HCT116 (cell line): ENCODE data around the gene ARHGEF38. TPM values are rescaled to one million over a fixed set of nuclear protein-coding genes. Genes with fewer than 3 reads are reported as not detected.

Experiments used
- ATAC-seq: fragments of 200-7000 bp; cut with Tn5 transposase; 2 replicates; pipeline ENCODE4 v1.9.1; 2020; ENCODE audit warnings: mild to moderate bottlenecking, moderate library complexity
- BruUV-seq: library from RNA; stranded (reverse); fragments of 400-500 nt; replicated peaks from 2 replicates; lab custom pipeline; 2021; lab: Mats Ljungman, UMichigan
- CTCF ChIA-PET: fragments of 300-600 bp; sonication (Branson Sonifier 250); formaldehyde crosslinking; loops from one replicate; lab custom pipeline; 2021; ENCODE audit warnings: antibody characterized with exemption; lab: Charles Lee
- POLR2A ChIA-PET: fragments of 300-600, 350-600 bp; sonication (Branson Sonifier 250); formaldehyde crosslinking; loops from one replicate; lab custom pipeline; 2021; ENCODE audit warnings: antibody characterized with exemption; lab: Charles Lee
- RAD21 ChIA-PET, 2 experiments: fragments of 300-600 bp; sonication (Branson Sonifier 250); formaldehyde crosslinking; loops; one replicate each; lab custom pipeline; 2023; ENCODE audit warnings: low total read pairs in 2 of 2; ENCODE audit not compliant: uncharacterized antibody in 2 of 2, unreplicated experiment in 2 of 2, low non-redundant PET in 1 of 2; lab: Charles Lee
- DNase-seq: peaks from one replicate; pipeline ENCODE4 v3.0.0-alpha.2; 2010; ENCODE audit warnings: low read depth, low spot score
- H2AFZ ChIP-seq: fragments of 200-600 bp; shearing (Covaris generic), sonication (generic); 2 replicates; pipeline ENCODE4 v1.6.1; 2017; ENCODE audit warnings: low read depth, mixed run types, mixed read lengths, antibody characterized with exemption, low read length; ENCODE audit not compliant: poor library complexity, severe bottlenecking
- H3K27ac ChIP-seq: 2 replicates; pipeline ENCODE4 v1.5.1; 2012; ENCODE audit warnings: low read depth, low read length
- H3K27me3 ChIP-seq: fragments of 200-600 bp; sonication (generic); 2 replicates; pipeline ENCODE4 v1.6.1; 2016; ENCODE audit warnings: mixed run types, low read length, mixed read lengths; ENCODE audit not compliant: insufficient read depth
- H3K36me3 ChIP-seq, 2 experiments: fragments of 200-500 bp in 1 of 2; fragments of 200-600 bp in 1 of 2; sonication (Bioruptor generic) in 1 of 2; sonication (generic) in 1 of 2; 2 replicates each; pipeline versions ENCODE4 v1.5.1 to v1.6.1; 2014 to 2016; ENCODE audit warnings: low read length in 2 of 2, inconsistent platforms in 1 of 2, mixed read lengths in 1 of 2, mixed run types in 1 of 2; ENCODE audit not compliant: insufficient read depth in 2 of 2, control insufficient read depth in 1 of 2
- H3K4me1 ChIP-seq, 2 experiments: fragments of 200-600 bp in 1 of 2; sonication (generic) in 1 of 2; 2 replicates each; pipeline versions ENCODE4 v1.5.1 to v1.6.1; 2012 to 2017; ENCODE audit warnings: low read length in 2 of 2, inconsistent platforms in 1 of 2, mild to moderate bottlenecking in 1 of 2, mixed read lengths in 1 of 2, mixed run types in 1 of 2, moderate library complexity in 1 of 2; ENCODE audit not compliant: insufficient read depth in 2 of 2, control insufficient read depth in 1 of 2
- H3K4me2 ChIP-seq: fragments of 200-600 bp; sonication (generic); 2 replicates; pipeline ENCODE4 v1.6.1; 2017; ENCODE audit warnings: mixed run types, low read length, mixed read lengths
- H3K4me3 ChIP-seq, 2 experiments: fragments of 200-600 bp in 1 of 2; sonication (generic) in 1 of 2; replicated peaks in 1 of 2; 2 replicates each; pipeline ENCODE4 v1.5.1; 2011 to 2016; ENCODE audit warnings: low read length in 2 of 2, control low read depth in 1 of 2, low read depth in 1 of 2, mild to moderate bottlenecking in 1 of 2, mixed read lengths in 1 of 2, mixed run types in 1 of 2
- H3K79me2 ChIP-seq: fragments of 200-600 bp; sonication (generic); 2 replicates; pipeline ENCODE4 v1.6.1; 2017; ENCODE audit warnings: mild to moderate bottlenecking, mixed run types, low read length, moderate library complexity, mixed read lengths; ENCODE audit not compliant: insufficient read depth
- H3K9ac ChIP-seq: fragments of 200-600 bp; sonication (generic); 2 replicates; pipeline ENCODE4 v1.6.1; 2016; ENCODE audit warnings: low read length, mixed read lengths
- H3K9me2 ChIP-seq: fragments of 200-600 bp; sonication (generic), shearing (Covaris generic); 2 replicates; pipeline ENCODE4 v1.6.1; 2017; ENCODE audit warnings: mixed run types, mild to moderate bottlenecking, moderate library complexity; ENCODE audit not compliant: insufficient read depth
- H3K9me3 ChIP-seq, 2 experiments: fragments of 200-500 bp in 1 of 2; fragments of 200-600 bp in 1 of 2; sonication (Bioruptor generic) in 1 of 2; sonication (generic) in 1 of 2; 2 replicates each; pipeline ENCODE4 v1.6.1; 2014 to 2017; ENCODE audit warnings: low read length in 2 of 2, mixed read lengths in 2 of 2, inconsistent platforms in 1 of 2, low read depth in 1 of 2, mild to moderate bottlenecking in 1 of 2, mixed run types in 1 of 2, moderate library complexity in 1 of 2; ENCODE audit not compliant: control insufficient read depth in 1 of 2, insufficient read depth in 1 of 2
- H4K20me1 ChIP-seq: fragments of 200-600 bp; sonication (generic), shearing (Covaris generic); 2 replicates; pipeline ENCODE4 v1.6.1; 2017; ENCODE audit warnings: mixed run types, mild to moderate bottlenecking, moderate library complexity; ENCODE audit not compliant: insufficient read depth
- CEBPB ChIP-seq: IDR thresholded peaks from 2 replicates; pipeline ENCODE4 v1.6.1; 2012; ENCODE audit warnings: low read depth
- EGR1 ChIP-seq: IDR thresholded peaks from 2 replicates; pipeline ENCODE4 v1.6.1; 2012; ENCODE audit warnings: low read depth
- ELF1 ChIP-seq: IDR thresholded peaks from 2 replicates; pipeline ENCODE4 v1.6.1; 2012; ENCODE audit warnings: low read depth, borderline replicate concordance
- EZH2 ChIP-seq: fragments of 200-600 bp; sonication (generic); IDR thresholded peaks from 2 replicates; pipeline ENCODE4 v1.6.1; 2017; ENCODE audit warnings: antibody characterized with exemption, mixed run types
- EZH2phosphoT487 ChIP-seq: fragments of 200-600 bp; IDR thresholded peaks from 2 replicates; pipeline ENCODE4 v1.6.1; 2018; ENCODE audit warnings: antibody characterized with exemption, borderline replicate concordance
- FOSL1 ChIP-seq: IDR thresholded peaks from 2 replicates; pipeline ENCODE4 v1.6.1; 2012; ENCODE audit warnings: low read depth
- MAX ChIP-seq: IDR thresholded peaks from 2 replicates; pipeline ENCODE4 v1.6.1; 2012
- POLR2A ChIP-seq: IDR thresholded peaks from 2 replicates; pipeline ENCODE4 v1.7.0; 2011; ENCODE audit warnings: borderline replicate concordance; ENCODE audit not compliant: insufficient read depth, insufficient read length; ENCODE audit errors: extremely low read depth
- POLR2AphosphoS5 ChIP-seq: IDR thresholded peaks from 2 replicates; pipeline ENCODE4 v1.6.1; 2011; ENCODE audit warnings: mild to moderate bottlenecking, low read depth, low read length, moderate library complexity
- RAD21 ChIP-seq: IDR thresholded peaks from 2 replicates; pipeline ENCODE4 v1.6.1; 2012; ENCODE audit warnings: low read depth, mild to moderate bottlenecking
- SIN3A ChIP-seq: IDR thresholded peaks from 2 replicates; pipeline ENCODE4 v1.6.1; 2012; ENCODE audit warnings: low read depth
- SP1 ChIP-seq: IDR thresholded peaks from 2 replicates; pipeline ENCODE4 v1.6.1; 2012; ENCODE audit warnings: low read depth
- YY1 ChIP-seq: IDR thresholded peaks from 2 replicates; pipeline ENCODE4 v1.6.1; 2011; ENCODE audit warnings: low read length, low read depth, moderate library complexity, mild to moderate bottlenecking; ENCODE audit not compliant: insufficient replicate concordance; ENCODE audit errors: extremely low read depth
- ZFX ChIP-seq: fragments of 450-650 bp; IDR thresholded peaks from 2 replicates; pipeline ENCODE4 v1.6.1; 2017
- ZNF274 ChIP-seq: fragments of 200-500 bp; sonication (Bioruptor generic); IDR thresholded peaks from 2 replicates; pipeline ENCODE4 v1.6.1; 2014; ENCODE audit warnings: mild to moderate bottlenecking, low read depth, low read length, inconsistent platforms
- intact Hi-C: fragments of 100-400 bp; cut with micrococcal nuclease; formaldehyde crosslinking; loops from 2 replicates; pipeline ENCODE4 v1.10.0; 2022
- total RNA-seq: library from RNA; stranded (reverse); gene quantifications from one replicate; pipeline ENCODE4 v1.2.1, GENCODE V29; 2021; ENCODE audit not compliant: unreplicated experiment
- TF ChIP-seq, protein P1 (sequence below): IDR thresholded peaks from 2 replicates; pipeline ENCODE4 v1.6.1; 2011; ENCODE audit warnings: mild to moderate bottlenecking, low read length, moderate library complexity; ENCODE audit not compliant: insufficient replicate concordance; ENCODE audit errors: extremely low read depth

Gene ARHGEF38
- total RNA-seq, 1 experiment from 2014 or later = not detected

DNA sequence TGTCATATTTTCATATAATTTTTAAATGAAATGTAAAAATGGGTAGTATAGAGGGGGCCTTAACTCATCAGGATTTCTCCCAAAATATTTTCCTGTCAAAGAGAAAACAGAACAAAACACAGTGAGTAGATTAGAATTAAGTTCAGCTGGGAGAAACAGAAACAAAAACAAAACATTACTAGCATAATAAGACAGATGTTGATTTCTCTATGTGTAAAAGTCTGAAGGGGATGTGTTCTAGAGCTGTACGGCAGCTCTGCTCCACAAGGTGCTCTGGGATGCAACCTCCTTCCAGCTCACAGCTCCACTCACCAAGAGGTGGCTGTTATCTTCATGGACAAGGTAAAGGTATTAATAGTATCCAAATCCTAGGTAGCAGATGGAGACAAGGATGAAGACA is 72.8 kb downstream of the ARHGEF38 start:
- POLR2A ChIA-PET = no interaction called here
- H3K9me2 ChIP-seq = no peaks in the 10 kb centered on the region
- H4K20me1 ChIP-seq = no peaks in the 10 kb centered on the region
- no peak for DNase-seq
- H3K36me3 ChIP-seq = no peaks in the 10 kb centered on the region
- ATAC-seq = no peak
- H3K4me3 ChIP-seq = no peak overlapping the region
- peaks cover 0 to 11% of the 10 kb centered on the region in 2 experiments; a peak in 1 of 4 replicates for H3K4me1 ChIP-seq
- no peak overlapping the region for H3K27ac ChIP-seq
- H3K4me2 ChIP-seq = no peak overlapping the region
- TF ChIP-seq POLR2AphosphoS5 (no peak), EZH2phosphoT487 (no peak), CEBPB (no peak), POLR2A (no peak), ZNF274 (no peak), EZH2 (no peak), RAD21 (no peak), EGR1 (no peak), YY1 (no peak), ZFX (no peak)
- BruUV-seq = no TSS peak
- H3K9ac ChIP-seq = no peak overlapping the region
- RAD21 ChIA-PET = no interaction called here
- CTCF ChIA-PET = no interaction called here
- no peaks in the 10 kb centered on the region for H3K9me3 ChIP-seq
- intact Hi-C loops = no loop called here
- no peaks in the 10 kb centered on the region for H3K79me2 ChIP-seq
- no peaks in the 10 kb centered on the region for H3K27me3 ChIP-seq
- no peak overlapping the region for H2AFZ ChIP-seq

GRCh38 chr4:105626846-105627245 is 74.4 kb downstream of the ARHGEF38 start:
- no peak overlapping the region for H3K4me3 ChIP-seq
- TF ChIP-seq SIN3A (no peak), FOSL1 (no peak), CEBPB (no peak), YY1 (no peak), POLR2AphosphoS5 (no peak), RAD21 (no peak), EZH2phosphoT487 (no peak), ELF1 (no peak), EZH2 (no peak), SP1 (no peak), ZFX (no peak), MAX (no peak), ZNF274 (no peak)
- TF ChIP-seq, protein P1, sequence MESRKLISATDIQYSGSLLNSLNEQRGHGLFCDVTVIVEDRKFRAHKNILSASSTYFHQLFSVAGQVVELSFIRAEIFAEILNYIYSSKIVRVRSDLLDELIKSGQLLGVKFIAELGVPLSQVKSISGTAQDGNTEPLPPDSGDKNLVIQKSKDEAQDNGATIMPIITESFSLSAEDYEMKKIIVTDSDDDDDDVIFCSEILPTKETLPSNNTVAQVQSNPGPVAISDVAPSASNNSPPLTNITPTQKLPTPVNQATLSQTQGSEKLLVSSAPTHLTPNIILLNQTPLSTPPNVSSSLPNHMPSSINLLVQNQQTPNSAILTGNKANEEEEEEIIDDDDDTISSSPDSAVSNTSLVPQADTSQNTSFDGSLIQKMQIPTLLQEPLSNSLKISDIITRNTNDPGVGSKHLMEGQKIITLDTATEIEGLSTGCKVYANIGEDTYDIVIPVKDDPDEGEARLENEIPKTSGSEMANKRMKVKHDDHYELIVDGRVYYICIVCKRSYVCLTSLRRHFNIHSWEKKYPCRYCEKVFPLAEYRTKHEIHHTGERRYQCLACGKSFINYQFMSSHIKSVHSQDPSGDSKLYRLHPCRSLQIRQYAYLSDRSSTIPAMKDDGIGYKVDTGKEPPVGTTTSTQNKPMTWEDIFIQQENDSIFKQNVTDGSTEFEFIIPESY = no peak
- no peaks in the 10 kb centered on the region for H3K27me3 ChIP-seq
- H3K4me2 ChIP-seq = no peak overlapping the region
- no TSS peak for BruUV-seq
- no peaks in the 10 kb centered on the region for H4K20me1 ChIP-seq
- no peak overlapping the region for H3K9ac ChIP-seq
- intact Hi-C loops = no loop called here
- no peaks in the 10 kb centered on the region for H3K9me3 ChIP-seq
- no peaks in the 10 kb centered on the region for H3K9me2 ChIP-seq
- no peak for ATAC-seq
- no peak overlapping the region for H3K27ac ChIP-seq
- ChIA-PET CTCF (no interaction called here), RAD21 (no interaction called here), POLR2A (no interaction called here)
- H2AFZ ChIP-seq = no peak overlapping the region
- no peaks in the 10 kb centered on the region for H3K36me3 ChIP-seq
- H3K79me2 ChIP-seq = no peaks in the 10 kb centered on the region
- no peaks in the 10 kb centered on the region for H3K4me1 ChIP-seq
- DNase-seq = no peak
